Ishikawa (cell line): ENCODE results near the gene IMPG1.

Experiments
- CEBPB ChIP-seq: IDR thresholded peaks from 2 replicates; pipeline ENCODE4 v1.6.1; 2012
- CREB1 ChIP-seq: IDR thresholded peaks from 2 replicates; pipeline ENCODE4 v1.6.1; 2012; ENCODE audit warnings: low read depth
- EGR1 ChIP-seq: IDR thresholded peaks from 2 replicates; pipeline ENCODE4 v1.6.1; 2012
- EP300 ChIP-seq: IDR thresholded peaks from 2 replicates; pipeline ENCODE4 v1.6.1; 2012; ENCODE audit warnings: borderline replicate concordance
- FOXM1 ChIP-seq: IDR thresholded peaks from 2 replicates; pipeline ENCODE4 v1.6.1; 2012; ENCODE audit warnings: low read depth, borderline replicate concordance
- NFIC ChIP-seq: IDR thresholded peaks from 2 replicates; pipeline ENCODE4 v1.6.1; 2012
- RAD21 ChIP-seq: IDR thresholded peaks from 2 replicates; pipeline ENCODE4 v1.6.1; 2012; ENCODE audit warnings: low read depth
- TAF1 ChIP-seq: IDR thresholded peaks from 2 replicates; pipeline ENCODE4 v1.6.1; 2012; ENCODE audit warnings: low read depth, mild to moderate bottlenecking
- TCF12 ChIP-seq: IDR thresholded peaks from 2 replicates; pipeline ENCODE4 v1.6.1; 2012; ENCODE audit warnings: low read depth
- TEAD4 ChIP-seq: IDR thresholded peaks from 2 replicates; pipeline ENCODE4 v1.6.1; 2012
- USF1 ChIP-seq: IDR thresholded peaks from 2 replicates; pipeline ENCODE4 v1.6.1; 2012
- YY1 ChIP-seq: IDR thresholded peaks from 2 replicates; pipeline ENCODE4 v1.6.1; 2012; ENCODE audit warnings: low read depth
- ZBTB7A ChIP-seq: IDR thresholded peaks from 2 replicates; pipeline ENCODE4 v1.6.1; 2012; ENCODE audit warnings: low read depth
- TF ChIP-seq, protein P1 (sequence below): IDR thresholded peaks from 2 replicates; pipeline ENCODE4 v1.6.1; 2012; ENCODE audit warnings: low read depth, mild to moderate bottlenecking
- TF ChIP-seq, protein P2 (sequence below): IDR thresholded peaks from 2 replicates; pipeline ENCODE4 v1.6.1; 2012

Gene IMPG1

DNA sequence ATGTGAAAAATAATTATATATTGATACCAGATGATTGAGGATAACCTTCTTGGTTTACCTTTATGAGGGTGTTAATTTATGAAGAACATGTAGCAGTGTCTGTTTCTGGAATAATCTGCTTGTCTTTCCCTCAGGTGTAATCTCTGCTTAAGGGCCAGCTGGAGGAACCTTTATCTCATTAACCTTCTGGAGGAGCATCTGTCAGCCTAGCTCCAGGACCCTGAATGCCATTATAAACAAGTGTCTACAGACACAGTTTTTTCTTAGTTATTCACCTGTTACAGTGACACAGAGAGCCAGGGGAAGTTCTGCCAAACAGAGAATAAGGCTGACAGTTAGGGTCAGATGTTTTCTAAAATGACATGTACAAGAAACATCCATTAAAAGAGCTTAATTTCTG, at the start of gene IMPG1:
IMPG1 (minus strand) TSS at position 101 of the 400 bp plus-strand sequence. CDS start 174 bp downstream, outside the sequence.
- TF ChIP-seq TAF1 = no peak
- no peak for TF ChIP-seq TEAD4
- TF ChIP-seq FOXM1 = no peak
- no peak for TF ChIP-seq TCF12

- TF ChIP-seq CREB1 (no peak), CEBPB (no peak), ZBTB7A (no peak), TAF1 (no peak), USF1 (no peak), TEAD4 (no peak), NFIC (no peak), TCF12 (no peak), RAD21 (no peak), YY1 (no peak)
Observed at GRCh38 chr6:76120302-76120701, 47.8 kb upstream of the IMPG1 start.

DNA sequence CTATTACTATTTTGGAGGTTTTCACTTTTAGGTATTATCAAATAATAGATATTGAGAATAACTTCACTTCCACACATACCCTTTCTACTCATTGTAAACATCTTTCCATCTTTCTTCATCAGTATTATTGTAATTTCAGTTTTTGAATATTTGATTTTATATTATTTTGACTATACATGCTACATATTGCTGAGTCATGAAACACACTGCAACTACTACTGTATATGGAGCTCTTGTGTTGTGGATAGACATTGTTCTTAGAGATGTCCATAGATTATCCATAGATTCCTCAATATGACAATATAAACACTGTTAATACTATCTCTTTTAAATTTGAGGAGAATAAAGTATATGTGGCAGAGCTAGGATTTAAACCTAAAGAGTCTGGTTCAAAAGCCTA, 819 bp upstream of the IMPG1 start:
- TF ChIP-seq, protein P1, sequence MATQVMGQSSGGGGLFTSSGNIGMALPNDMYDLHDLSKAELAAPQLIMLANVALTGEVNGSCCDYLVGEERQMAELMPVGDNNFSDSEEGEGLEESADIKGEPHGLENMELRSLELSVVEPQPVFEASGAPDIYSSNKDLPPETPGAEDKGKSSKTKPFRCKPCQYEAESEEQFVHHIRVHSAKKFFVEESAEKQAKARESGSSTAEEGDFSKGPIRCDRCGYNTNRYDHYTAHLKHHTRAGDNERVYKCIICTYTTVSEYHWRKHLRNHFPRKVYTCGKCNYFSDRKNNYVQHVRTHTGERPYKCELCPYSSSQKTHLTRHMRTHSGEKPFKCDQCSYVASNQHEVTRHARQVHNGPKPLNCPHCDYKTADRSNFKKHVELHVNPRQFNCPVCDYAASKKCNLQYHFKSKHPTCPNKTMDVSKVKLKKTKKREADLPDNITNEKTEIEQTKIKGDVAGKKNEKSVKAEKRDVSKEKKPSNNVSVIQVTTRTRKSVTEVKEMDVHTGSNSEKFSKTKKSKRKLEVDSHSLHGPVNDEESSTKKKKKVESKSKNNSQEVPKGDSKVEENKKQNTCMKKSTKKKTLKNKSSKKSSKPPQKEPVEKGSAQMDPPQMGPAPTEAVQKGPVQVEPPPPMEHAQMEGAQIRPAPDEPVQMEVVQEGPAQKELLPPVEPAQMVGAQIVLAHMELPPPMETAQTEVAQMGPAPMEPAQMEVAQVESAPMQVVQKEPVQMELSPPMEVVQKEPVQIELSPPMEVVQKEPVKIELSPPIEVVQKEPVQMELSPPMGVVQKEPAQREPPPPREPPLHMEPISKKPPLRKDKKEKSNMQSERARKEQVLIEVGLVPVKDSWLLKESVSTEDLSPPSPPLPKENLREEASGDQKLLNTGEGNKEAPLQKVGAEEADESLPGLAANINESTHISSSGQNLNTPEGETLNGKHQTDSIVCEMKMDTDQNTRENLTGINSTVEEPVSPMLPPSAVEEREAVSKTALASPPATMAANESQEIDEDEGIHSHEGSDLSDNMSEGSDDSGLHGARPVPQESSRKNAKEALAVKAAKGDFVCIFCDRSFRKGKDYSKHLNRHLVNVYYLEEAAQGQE = no peak
- TF ChIP-seq TAF1 (no peak), CREB1 (no peak), NFIC (no peak), EP300 (no peak), ZBTB7A (no peak), FOXM1 (no peak), RAD21 (no peak), YY1 (no peak), USF1 (no peak), EGR1 (no peak), CEBPB (no peak), TEAD4 (no peak), TCF12 (no peak)
- TF ChIP-seq, protein P2, sequence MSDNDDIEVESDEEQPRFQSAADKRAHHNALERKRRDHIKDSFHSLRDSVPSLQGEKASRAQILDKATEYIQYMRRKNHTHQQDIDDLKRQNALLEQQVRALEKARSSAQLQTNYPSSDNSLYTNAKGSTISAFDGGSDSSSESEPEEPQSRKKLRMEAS = no peak

- TF ChIP-seq YY1 (no peak), TEAD4 (no peak), ZBTB7A (no peak), USF1 (no peak), NFIC (no peak), EGR1 (no peak), TAF1 (no peak), TCF12 (no peak), EP300 (no peak), RAD21 (no peak), FOXM1 (no peak)
Observed at GRCh38 chr6:76057469-76057868, 15.0 kb downstream of the IMPG1 start.

- TF ChIP-seq USF1 = no peak
- no peak for TF ChIP-seq TAF1
- no peak for TF ChIP-seq TEAD4
- no peak for TF ChIP-seq YY1
- no peak for TF ChIP-seq EP300
- TF ChIP-seq, protein P1 = no peak
- TF ChIP-seq FOXM1 = no peak
- no peak for TF ChIP-seq RAD21
- no peak for TF ChIP-seq NFIC
- no peak for TF ChIP-seq TCF12
- no peak for TF ChIP-seq CEBPB
- TF ChIP-seq, protein P2 = no peak
- TF ChIP-seq ZBTB7A = no peak
- TF ChIP-seq CREB1 = no peak
- TF ChIP-seq EGR1 = no peak
Observed at GRCh38 chr6:76052314-76052713, 20.1 kb downstream of the IMPG1 start.
